H9 (cell line): ENCODE data around the gene METTL26. TPM values are rescaled to one million over a fixed set of nuclear protein-coding genes. Genes with fewer than 3 reads are reported as not detected.
A peak's percentile ranks its signal among the peaks of the same experiment; 100 is the strongest.

Source experiments
- DNase-seq: peaks from one replicate; pipeline ENCODE4 v3.0.0-alpha.2; 2017
- H2AFZ ChIP-seq: one replicate; pipeline ENCODE4 v1.6.1; 2013; ENCODE audit warnings: mild to moderate bottlenecking, low read length, control low read depth, moderate library complexity
- H2AK5ac ChIP-seq: 2 replicates; pipeline ENCODE4 v1.6.1; 2013; ENCODE audit warnings: low read length, control low read depth, mixed read lengths; ENCODE audit not compliant: insufficient read length
- H2BK120ac ChIP-seq: one replicate; pipeline ENCODE4 v1.6.1; 2013; ENCODE audit warnings: low read depth, mild to moderate bottlenecking, low read length, control low read depth, inconsistent platforms; ENCODE audit not compliant: poor library complexity, severe bottlenecking
- H2BK12ac ChIP-seq: 2 replicates; pipeline ENCODE4 v1.6.1; 2013; ENCODE audit warnings: low read length, control low read depth, mixed read lengths, low read depth; ENCODE audit not compliant: insufficient read length
- H2BK15ac ChIP-seq: 2 replicates; pipeline ENCODE4 v1.6.1; 2013; ENCODE audit warnings: low read depth, low read length, control low read depth
- H2BK20ac ChIP-seq: one replicate; pipeline ENCODE4 v1.6.1; 2013; ENCODE audit warnings: low read depth, mild to moderate bottlenecking, low read length, control low read depth, inconsistent platforms; ENCODE audit not compliant: poor library complexity, severe bottlenecking
- H2BK5ac ChIP-seq: 2 replicates; pipeline ENCODE4 v1.6.1; 2013; ENCODE audit warnings: low read length, control low read depth, mixed read lengths; ENCODE audit not compliant: insufficient read length
- H3K14ac ChIP-seq: 2 replicates; pipeline ENCODE4 v1.6.1; 2013; ENCODE audit warnings: low read length, control low read depth; ENCODE audit not compliant: insufficient read depth
- H3K18ac ChIP-seq: 2 replicates; pipeline ENCODE4 v1.6.1; 2013; ENCODE audit warnings: low read depth, mild to moderate bottlenecking, mixed read lengths, low read length, control low read depth; ENCODE audit not compliant: insufficient read length
- H3K23ac ChIP-seq: 2 replicates; pipeline ENCODE4 v1.6.1; 2013; ENCODE audit warnings: low read length, control low read depth, mixed read lengths, low read depth; ENCODE audit not compliant: insufficient read length
- H3K23me2 ChIP-seq: 2 replicates; pipeline ENCODE4 v1.6.1; 2013; ENCODE audit warnings: low read depth, mild to moderate bottlenecking, mixed read lengths, low read length, control low read depth; ENCODE audit not compliant: insufficient read length, poor library complexity, severe bottlenecking
- H3K27ac ChIP-seq: 2 replicates; pipeline ENCODE4 v1.5.1; 2013; ENCODE audit warnings: low read length, control low read depth, mixed read lengths, low read depth; ENCODE audit not compliant: insufficient read length
- H3K27me3 ChIP-seq: 2 replicates; pipeline ENCODE4 v1.6.1; 2013; ENCODE audit warnings: low read length, control low read depth, inconsistent platforms; ENCODE audit not compliant: insufficient read depth
- H3K4ac ChIP-seq: 2 replicates; pipeline ENCODE4 v1.6.1; 2013; ENCODE audit warnings: low read depth, mild to moderate bottlenecking, control low read depth, inconsistent platforms, low read length, moderate library complexity
- H3K4me1 ChIP-seq: 2 replicates; pipeline ENCODE4 v1.6.1; 2013; ENCODE audit warnings: low read length, control low read depth, inconsistent platforms; ENCODE audit not compliant: insufficient read depth
- H3K4me2 ChIP-seq: 2 replicates; pipeline ENCODE4 v1.6.1; 2013; ENCODE audit warnings: low read length, control low read depth, mixed read lengths; ENCODE audit not compliant: insufficient read length, insufficient read depth
- H3K56ac ChIP-seq: 2 replicates; pipeline ENCODE4 v1.6.1; 2013; ENCODE audit warnings: low read depth, mild to moderate bottlenecking, mixed read lengths, low read length, control low read depth; ENCODE audit not compliant: insufficient read length
- H3K79me1 ChIP-seq: 2 replicates; pipeline ENCODE4 v1.6.1; 2013; ENCODE audit warnings: low read depth, mild to moderate bottlenecking, moderate library complexity, low read length, control low read depth, inconsistent platforms; ENCODE audit not compliant: insufficient read depth, poor library complexity, severe bottlenecking
- H3K79me2 ChIP-seq: 2 replicates; pipeline ENCODE4 v1.6.1; 2013; ENCODE audit warnings: low read length, control low read depth, inconsistent platforms; ENCODE audit not compliant: insufficient read depth
- H3K9ac ChIP-seq: 2 replicates; pipeline ENCODE4 v1.6.1; 2013; ENCODE audit warnings: low read length, control low read depth, mixed read lengths; ENCODE audit not compliant: insufficient read length; ENCODE audit errors: extremely low read depth
- H3K9me3 ChIP-seq: one replicate; pipeline ENCODE4 v1.6.1; 2013; ENCODE audit warnings: low read depth, low read length, inconsistent platforms; ENCODE audit not compliant: control insufficient read depth
- H3T11ph ChIP-seq: one replicate; pipeline ENCODE4 v1.6.1; 2013; ENCODE audit warnings: mild to moderate bottlenecking, low read length, control low read depth, inconsistent platforms
- H4K20me1 ChIP-seq: one replicate; pipeline ENCODE4 v1.6.1; 2013; ENCODE audit not compliant: control insufficient read depth, insufficient read length, insufficient read depth
- H4K5ac ChIP-seq: 2 replicates; pipeline ENCODE4 v1.6.1; 2013; ENCODE audit warnings: low read depth, mild to moderate bottlenecking, mixed read lengths, low read length, control low read depth; ENCODE audit not compliant: insufficient read length
- H4K8ac ChIP-seq: replicated peaks from 2 replicates; pipeline ENCODE4 v1.6.1; 2013; ENCODE audit warnings: low read length, control low read depth, mixed read lengths, low read depth; ENCODE audit not compliant: insufficient read length
- H4K91ac ChIP-seq: 2 replicates; pipeline ENCODE4 v1.6.1; 2013; ENCODE audit warnings: low read depth, mild to moderate bottlenecking, moderate library complexity, mixed read lengths, low read length, control low read depth; ENCODE audit not compliant: insufficient read length
- H3K27ac Mint-ChIP-seq, 3 experiments: 2 replicates in 2 of 3; 3 replicates in 1 of 3; pipeline ENCODE4 v1.8.0; 2020 to 2021; ENCODE audit warnings: mixed read lengths in 3 of 3, mild to moderate bottlenecking in 1 of 3, moderate library complexity in 1 of 3
- H3K27me3 Mint-ChIP-seq: 2 replicates; pipeline ENCODE4 v1.8.0; 2021; ENCODE audit warnings: low read depth, mild to moderate bottlenecking, moderate library complexity, mixed read lengths
- H3K36me3 Mint-ChIP-seq, 3 experiments: 2 replicates in 2 of 3; 3 replicates in 1 of 3; pipeline ENCODE4 v1.8.0; 2020 to 2021; ENCODE audit warnings: low read depth in 3 of 3, mixed read lengths in 3 of 3; ENCODE audit not compliant: insufficient read depth in 1 of 3
- H3K4me1 Mint-ChIP-seq, 2 experiments: 2 replicates each; pipeline ENCODE4 v1.8.0; 2020; ENCODE audit warnings: mixed read lengths in 2 of 2
- H3K4me3 Mint-ChIP-seq, 2 experiments: 2 replicates in 1 of 2; 3 replicates in 1 of 2; pipeline ENCODE4 v1.8.0; 2020 to 2021; ENCODE audit warnings: mild to moderate bottlenecking in 2 of 2, mixed read lengths in 2 of 2, moderate library complexity in 1 of 2
- H3K9me3 Mint-ChIP-seq, 2 experiments: 2 replicates in 1 of 2; 3 replicates in 1 of 2; pipeline ENCODE4 v1.8.0; 2020; ENCODE audit warnings: mild to moderate bottlenecking in 2 of 2, mixed read lengths in 2 of 2, moderate library complexity in 1 of 2
- WGBS: extraction: QIAGEN DNeasy Blood & Tissue Kit; methylation state at CpG from one replicate; pipeline ENCODE4 v1.1.7; 2013; ENCODE audit warnings: missing lambda C conversion rate, low lambda C conversion rate, mixed read lengths; ENCODE audit not compliant: insufficient read length; ENCODE audit errors: extremely low coverage; 5-methylcytosine and 5-hydroxymethylcytosine counted together
- total RNA-seq: library from RNA; stranded (reverse); gene quantifications from 2 replicates; pipeline ENCODE4 v1.2.1, GENCODE V29; 2021
- TF ChIP-seq, protein P1 (sequence below): fragments of 200-600 bp; sonication (generic); conservative IDR thresholded peaks from 3 replicates; pipeline ENCODE4 v1.8.0; 2021; ENCODE audit warnings: antibody characterized with exemption, mild to moderate bottlenecking

Gene METTL26
- total RNA-seq, 1 experiment from 2014 or later = 108 TPM

DNA sequence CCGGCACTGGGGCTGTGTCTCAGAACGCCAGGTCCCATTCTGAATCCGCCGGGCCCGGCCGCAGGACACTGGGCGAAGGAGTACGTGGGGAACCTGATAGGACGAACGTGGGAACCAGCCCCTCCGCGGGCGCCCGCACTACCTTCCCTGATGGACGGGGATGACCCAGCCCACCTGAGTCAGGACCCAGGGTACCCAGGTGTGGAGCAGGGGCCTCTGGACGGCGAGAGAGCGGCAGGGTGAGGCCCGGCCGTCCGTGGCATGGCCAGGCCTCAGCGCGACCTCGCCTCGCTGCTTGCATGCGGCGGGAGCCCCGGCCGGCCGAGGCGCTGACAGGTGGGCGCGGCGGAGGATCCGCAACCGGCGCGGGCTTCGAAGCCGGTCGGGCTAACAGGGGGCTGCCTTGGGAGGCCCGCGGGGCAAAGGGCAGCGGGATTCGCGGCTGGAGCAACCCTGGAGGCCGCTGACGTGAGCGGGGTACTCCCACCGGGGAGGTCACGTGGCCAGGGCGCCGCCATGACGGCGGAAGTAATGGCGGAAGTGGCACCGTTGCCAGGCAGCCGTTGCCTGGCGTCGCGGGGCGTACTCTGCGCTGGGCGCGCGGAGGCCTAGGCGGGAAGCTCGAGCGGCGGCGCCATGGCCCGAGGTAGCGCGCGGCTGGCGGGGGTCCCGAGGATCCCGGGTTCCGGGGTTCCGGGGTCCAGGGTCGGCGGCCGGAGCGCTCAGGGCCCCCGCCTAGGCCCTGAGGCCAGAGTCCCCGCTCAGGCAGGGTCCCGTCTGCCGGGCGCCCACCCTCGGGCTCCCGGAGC, 12.9 kb upstream of the METTL26 start, which contains the start of gene WDR90:
Gene WDR90, plus strand, starts transcription at position 585 of the 809 bp plus-strand sequence. Its CDS starts 52 bp downstream, at position 637.
- no peak within 1 kb of the TSS for H2AFZ ChIP-seq
- peak within 1 kb of the TSS in 1 of 3 experiments; percentile 83; a peak in 1 of 7 replicates for H3K27ac Mint-ChIP-seq

More for the DNA sequence above, 12.9 kb upstream of the METTL26 start, which contains the start of gene WDR90:
- Histone ChIP-seq H3K79me1 (no peaks in the 10 kb centered on the region), H3K27me3 (no peaks in the 10 kb centered on the region), H3K56ac (no peak within 1 kb of the TSS), H4K20me1 (no peaks in the 10 kb centered on the region), H2AK5ac (no peak within 1 kb of the TSS), H2BK5ac (no peak within 1 kb of the TSS), H4K91ac (no peak within 1 kb of the TSS), H3K18ac (no peak within 1 kb of the TSS), H3K9ac (peak within 1 kb of the TSS; percentile 23), H2BK120ac (no peak within 1 kb of the TSS), H2BK20ac (no peak within 1 kb of the TSS), H3T11ph (no peak within 1 kb of the TSS), H3K9me3 (no peaks in the 10 kb centered on the region), H2BK12ac (no peak within 1 kb of the TSS), H3K4ac (no peak within 1 kb of the TSS), H4K8ac (no peak within 1 kb of the TSS), H3K27ac (no peak within 1 kb of the TSS), H3K4me2 (peak within 1 kb of the TSS; percentile 43), H2BK15ac (no peak within 1 kb of the TSS), H3K23ac (no peak within 1 kb of the TSS), H3K79me2 (no peaks in the 10 kb centered on the region), H3K23me2 (peaks cover 9% of the 10 kb centered on the region), H3K4me1 (no peaks in the 10 kb centered on the region), H3K14ac (peak within 1 kb of the TSS; percentile 16; the same call in 1 of the 2 replicates), H4K5ac (no peak within 1 kb of the TSS)
- DNase-seq = peak; percentile 93
- H3K4me1 Mint-ChIP-seq = peaks cover 2 to 12% of the 10 kb centered on the region in 2 experiments; a peak in 3 of 4 replicates
- H3K27me3 Mint-ChIP-seq = no peaks in the 10 kb centered on the region; the same call in 1 of the 2 replicates
- TF ChIP-seq, protein P1, sequence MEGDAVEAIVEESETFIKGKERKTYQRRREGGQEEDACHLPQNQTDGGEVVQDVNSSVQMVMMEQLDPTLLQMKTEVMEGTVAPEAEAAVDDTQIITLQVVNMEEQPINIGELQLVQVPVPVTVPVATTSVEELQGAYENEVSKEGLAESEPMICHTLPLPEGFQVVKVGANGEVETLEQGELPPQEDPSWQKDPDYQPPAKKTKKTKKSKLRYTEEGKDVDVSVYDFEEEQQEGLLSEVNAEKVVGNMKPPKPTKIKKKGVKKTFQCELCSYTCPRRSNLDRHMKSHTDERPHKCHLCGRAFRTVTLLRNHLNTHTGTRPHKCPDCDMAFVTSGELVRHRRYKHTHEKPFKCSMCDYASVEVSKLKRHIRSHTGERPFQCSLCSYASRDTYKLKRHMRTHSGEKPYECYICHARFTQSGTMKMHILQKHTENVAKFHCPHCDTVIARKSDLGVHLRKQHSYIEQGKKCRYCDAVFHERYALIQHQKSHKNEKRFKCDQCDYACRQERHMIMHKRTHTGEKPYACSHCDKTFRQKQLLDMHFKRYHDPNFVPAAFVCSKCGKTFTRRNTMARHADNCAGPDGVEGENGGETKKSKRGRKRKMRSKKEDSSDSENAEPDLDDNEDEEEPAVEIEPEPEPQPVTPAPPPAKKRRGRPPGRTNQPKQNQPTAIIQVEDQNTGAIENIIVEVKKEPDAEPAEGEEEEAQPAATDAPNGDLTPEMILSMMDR = no peak
- peak within 1 kb of the TSS; percentile 74 to 84 for H3K4me3 Mint-ChIP-seq
- no peaks in the 10 kb centered on the region for H3K9me3 Mint-ChIP-seq
- H3K36me3 Mint-ChIP-seq = peaks cover 2 to 11% (median 4%) of the 10 kb centered on the region in 3 experiments; a peak in 4 of 7 replicates
- WGBS = no CpG with 5 or more reads among the region's 91 CpGs
